ENCODE data around the gene OR5B2. TPM values are rescaled to one million over a fixed set of nuclear protein-coding genes. Genes with fewer than 3 reads are reported as not detected.

Gene OR5B2
- total RNA-seq: not detected in 2 replicates

DNA sequence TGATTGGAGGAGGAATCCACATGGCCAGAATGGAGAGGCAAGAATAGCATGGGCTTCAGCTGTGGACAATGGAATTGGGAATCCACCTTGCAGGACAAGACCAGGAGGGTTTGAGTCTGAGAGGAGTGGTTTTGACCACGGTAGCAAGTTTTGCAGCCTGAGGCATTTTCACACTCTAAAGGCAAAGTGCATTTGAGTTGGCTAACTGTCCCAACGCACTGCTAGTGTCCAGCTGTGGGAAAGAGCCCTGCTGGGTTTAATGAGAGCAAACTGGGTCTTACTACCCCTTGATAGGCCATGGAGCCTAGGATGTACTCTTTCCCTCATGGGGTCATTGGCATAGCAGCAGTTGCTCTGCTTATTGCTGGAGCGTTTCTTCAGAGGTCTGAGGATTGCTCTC lies at the start of gene OR5B2:
Gene OR5B2 (minus strand): TSS at position 101 of the 400 bp plus-strand sequence. CDS start 4,860 bp downstream, outside the sequence.

DNA sequence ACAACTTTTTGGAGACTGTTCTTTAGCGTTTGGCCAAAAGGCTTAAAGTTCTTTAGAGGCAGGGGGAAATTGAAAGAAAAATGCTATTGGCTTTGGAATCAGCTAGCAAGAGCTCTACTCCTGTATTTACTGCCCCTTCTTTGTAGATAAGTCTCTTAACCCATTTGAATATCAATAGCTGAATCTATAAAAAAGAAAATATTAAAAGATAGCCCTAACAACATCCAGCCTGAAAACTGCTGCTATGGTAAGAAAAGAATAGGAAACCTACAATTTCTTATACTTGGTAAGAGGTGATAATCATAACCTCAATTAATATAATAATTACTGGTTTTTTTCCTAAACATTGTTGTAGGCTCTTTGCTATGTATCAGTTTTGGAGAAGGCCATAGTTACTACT lies 14.2 kb upstream of the OR5B2 start, which contains the start of gene OR5B12:
Gene OR5B12 (minus strand): TSS at position 101 of the 400 bp plus-strand sequence. CDS start 2,085 bp downstream, outside the sequence.

DNA sequence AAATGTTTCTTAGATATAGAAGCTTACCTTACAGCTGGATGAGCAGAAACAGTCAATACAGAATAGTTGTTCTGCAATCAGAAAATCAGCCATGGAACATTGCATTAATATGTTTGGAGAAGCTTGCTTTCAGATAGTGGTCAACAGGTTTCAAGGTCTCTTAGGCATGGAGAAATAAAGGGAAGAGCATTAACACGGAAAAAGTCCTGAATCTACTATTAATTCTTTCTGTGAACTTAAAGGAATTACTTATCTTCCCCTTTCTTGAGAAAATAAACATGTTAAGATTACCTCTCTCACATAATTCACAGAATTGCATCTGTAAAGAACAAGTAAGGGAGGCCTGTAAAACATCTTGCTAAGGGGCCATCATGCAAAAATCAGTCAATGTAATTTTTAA lies 21.1 kb downstream of the OR5B2 start, which contains the start of gene OR5B3:
Gene OR5B3 (minus strand): TSS at position 101 of the 400 bp plus-strand sequence. CDS start 3,465 bp downstream, outside the sequence.

Other genes with a start within 250 kb of the OR5B2 start
- not detected in 2 replicates for gene OR9Q2, start 239.1 kb downstream of the OR5B2 start, total RNA-seq
- not detected in 2 replicates for gene OR1S2, start 224.0 kb downstream of the OR5B2 start, total RNA-seq
- gene OR1S1, start 215.4 kb downstream of the OR5B2 start, total RNA-seq: not detected in 2 replicates
- gene OR10Q1, start 199.2 kb downstream of the OR5B2 start, total RNA-seq: not detected in 2 replicates
- gene OR10W1, start 159.9 kb downstream of the OR5B2 start, total RNA-seq: not detected in 2 replicates
- gene OR5B17, start 69.1 kb downstream of the OR5B2 start, total RNA-seq: not detected in 2 replicates
- gene OR5B3, start 21.2 kb downstream of the OR5B2 start, total RNA-seq: not detected in 2 replicates
- gene OR5B12, start 14.1 kb upstream of the OR5B2 start, total RNA-seq: not detected in 2 replicates
- gene OR5B21, start 80.0 kb upstream of the OR5B2 start, total RNA-seq: not detected in 2 replicates
- gene LPXN, start 147.7 kb upstream of the OR5B2 start, total RNA-seq: 2.9 and 11.4 TPM in 2 replicates
- gene ZFP91, start 150.9 kb upstream of the OR5B2 start, total RNA-seq: 36.1 and 53.5 TPM in 2 replicates
- 0.97 and 1.8 TPM in 2 replicates for gene CNTF, start 194.5 kb upstream of the OR5B2 start, total RNA-seq

Data from epithelial cell of umbilical artery (primary cell).